ENCODE data around the gene WAPL. TPM values are rescaled to one million over a fixed set of nuclear protein-coding genes. Genes with fewer than 3 reads are reported as not detected.

The WAPL gene
- total and polyA plus RNA-seq, 10 of the 15 experiments (the other 5 are each of a cell fraction or from before 2014, with no cell fraction given): 15.7 to 45.8 (median 29.0) TPM

- TF ChIP-seq BRCA1 (IDR thresholded peaks at IDR 0.05; ENCODE audit: low read depth, low read length): no peak
- TF ChIP-seq ESRRA (IDR thresholded peaks at IDR 0.05; ENCODE audit: low read length): no peak
- TF ChIP-seq ZNF24 (IDR thresholded peaks at IDR 0.05): no peak
- TF ChIP-seq CUX1 (IDR thresholded peaks at IDR 0.05; ENCODE audit: insufficient replicate concordance, low read depth, low read length): no peak
- TF ChIP-seq NRF1 (conservative IDR thresholded peaks at IDR 0.05; ENCODE audit: low read depth, low read length): no peak
- TF ChIP-seq MXI1 (IDR thresholded peaks at IDR 0.05; ENCODE audit: low read depth, low read length): peak; percentile 23
- TF ChIP-seq DPF2 (IDR thresholded peaks at IDR 0.05): no peak
- TF ChIP-seq, protein P1, sequence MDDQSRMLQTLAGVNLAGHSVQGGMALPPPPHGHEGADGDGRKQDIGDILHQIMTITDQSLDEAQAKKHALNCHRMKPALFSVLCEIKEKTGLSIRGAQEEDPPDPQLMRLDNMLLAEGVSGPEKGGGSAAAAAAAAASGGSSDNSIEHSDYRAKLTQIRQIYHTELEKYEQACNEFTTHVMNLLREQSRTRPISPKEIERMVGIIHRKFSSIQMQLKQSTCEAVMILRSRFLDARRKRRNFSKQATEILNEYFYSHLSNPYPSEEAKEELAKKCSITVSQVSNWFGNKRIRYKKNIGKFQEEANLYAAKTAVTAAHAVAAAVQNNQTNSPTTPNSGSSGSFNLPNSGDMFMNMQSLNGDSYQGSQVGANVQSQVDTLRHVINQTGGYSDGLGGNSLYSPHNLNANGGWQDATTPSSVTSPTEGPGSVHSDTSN (IDR thresholded peaks at IDR 0.05; ENCODE audit: insufficient replicate concordance, low read depth, low read length): no peak
- TF ChIP-seq, protein P2, sequence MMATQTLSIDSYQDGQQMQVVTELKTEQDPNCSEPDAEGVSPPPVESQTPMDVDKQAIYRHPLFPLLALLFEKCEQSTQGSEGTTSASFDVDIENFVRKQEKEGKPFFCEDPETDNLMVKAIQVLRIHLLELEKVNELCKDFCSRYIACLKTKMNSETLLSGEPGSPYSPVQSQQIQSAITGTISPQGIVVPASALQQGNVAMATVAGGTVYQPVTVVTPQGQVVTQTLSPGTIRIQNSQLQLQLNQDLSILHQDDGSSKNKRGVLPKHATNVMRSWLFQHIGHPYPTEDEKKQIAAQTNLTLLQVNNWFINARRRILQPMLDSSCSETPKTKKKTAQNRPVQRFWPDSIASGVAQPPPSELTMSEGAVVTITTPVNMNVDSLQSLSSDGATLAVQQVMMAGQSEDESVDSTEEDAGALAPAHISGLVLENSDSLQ (IDR thresholded peaks at IDR 0.05): no peak
- no peak for TF ChIP-seq ETV6 (conservative IDR thresholded peaks at IDR 0.05 in 1 of 2, IDR thresholded peaks at IDR 0.05 in 1 of 2; ENCODE audit: borderline replicate concordance in 1 of 2, low read depth in 1 of 2)
- no peak for TF ChIP-seq KLF5 (IDR thresholded peaks at IDR 0.05; ENCODE audit: partially characterized antibody)
- TF ChIP-seq POU2F2 (IDR thresholded peaks at IDR 0.05; ENCODE audit: borderline replicate concordance, low read depth, low read length): no peak
Measured at GRCh38 chr10:86401588-86402282, 119.9 kb downstream of the WAPL start (continued).
